Measurements from ENCODE around the gene DNAH9.

- TF ChIP-seq, protein P1, sequence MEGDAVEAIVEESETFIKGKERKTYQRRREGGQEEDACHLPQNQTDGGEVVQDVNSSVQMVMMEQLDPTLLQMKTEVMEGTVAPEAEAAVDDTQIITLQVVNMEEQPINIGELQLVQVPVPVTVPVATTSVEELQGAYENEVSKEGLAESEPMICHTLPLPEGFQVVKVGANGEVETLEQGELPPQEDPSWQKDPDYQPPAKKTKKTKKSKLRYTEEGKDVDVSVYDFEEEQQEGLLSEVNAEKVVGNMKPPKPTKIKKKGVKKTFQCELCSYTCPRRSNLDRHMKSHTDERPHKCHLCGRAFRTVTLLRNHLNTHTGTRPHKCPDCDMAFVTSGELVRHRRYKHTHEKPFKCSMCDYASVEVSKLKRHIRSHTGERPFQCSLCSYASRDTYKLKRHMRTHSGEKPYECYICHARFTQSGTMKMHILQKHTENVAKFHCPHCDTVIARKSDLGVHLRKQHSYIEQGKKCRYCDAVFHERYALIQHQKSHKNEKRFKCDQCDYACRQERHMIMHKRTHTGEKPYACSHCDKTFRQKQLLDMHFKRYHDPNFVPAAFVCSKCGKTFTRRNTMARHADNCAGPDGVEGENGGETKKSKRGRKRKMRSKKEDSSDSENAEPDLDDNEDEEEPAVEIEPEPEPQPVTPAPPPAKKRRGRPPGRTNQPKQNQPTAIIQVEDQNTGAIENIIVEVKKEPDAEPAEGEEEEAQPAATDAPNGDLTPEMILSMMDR (IDR thresholded peaks at IDR 0.05 in 4 of 5, conservative IDR thresholded peaks at IDR 0.05 in 1 of 5): no peak
- TF ChIP-seq POLR2A (IDR thresholded peaks at IDR 0.05): no peak
Measured at GRCh38 chr17:11757815-11758214, 159.5 kb downstream of the DNAH9 start.

All from gastrocnemius medialis (tissue), 4 donors.